HG02610 (cell line): ENCODE results near the gene SIGLEC12.
"Not testable (repeated sequence)": the region's sequence is repeated elsewhere in the genome, so short reads cannot be mapped to it uniquely, and the experiment has no call there.

Source experiments
- ATAC-seq: cut with Tn5 transposase; IDR thresholded peaks from one replicate; pipeline ENCODE4 v1.9.1; 2021; ENCODE audit warnings: mild to moderate bottlenecking, moderate library complexity; ENCODE audit not compliant: unreplicated experiment

SIGLEC12 gene

GRCh38 chr19:51485960-51486660 is 15.5 kb downstream of the SIGLEC12 start:
- ATAC-seq: no peak

GRCh38 chr19:51480590-51480989 is 21.0 kb downstream of the SIGLEC12 start:
- ATAC-seq: no peak

- no peak for ATAC-seq
Observed at GRCh38 chr19:51479531-51480331, 21.9 kb downstream of the SIGLEC12 start.

GRCh38 chr19:51478381-51479234 is 23.0 kb downstream of the SIGLEC12 start, which contains the start of gene CEACAM18:
CEACAM18 (plus strand) TSS chr19:51478539.
- no peak for ATAC-seq

GRCh38 chr19:51477344-51477743 is 24.3 kb downstream of the SIGLEC12 start:
- ATAC-seq: no peak

GRCh38 chr19:51476164-51476563 is 25.4 kb downstream of the SIGLEC12 start:
- no peak for ATAC-seq

GRCh38 chr19:51473009-51473707 is 28.4 kb downstream of the SIGLEC12 start:
- no peak for ATAC-seq

- ATAC-seq: no peak
Observed at GRCh38 chr19:51472607-51473006, 29.0 kb downstream of the SIGLEC12 start.

- no peak for ATAC-seq
Observed at GRCh38 chr19:51471527-51471926, 30.1 kb downstream of the SIGLEC12 start.

- no peak for ATAC-seq
Observed at GRCh38 chr19:51470966-51471365, 30.6 kb downstream of the SIGLEC12 start.

- no peak for ATAC-seq
Observed at GRCh38 chr19:51469629-51470028, 32.0 kb downstream of the SIGLEC12 start.

- ATAC-seq: no peak
Observed at GRCh38 chr19:51469162-51469561, 32.4 kb downstream of the SIGLEC12 start.

- ATAC-seq: no peak
Observed at GRCh38 chr19:51468545-51468920, 33.1 kb downstream of the SIGLEC12 start.

GRCh38 chr19:51467864-51468544 is 33.6 kb downstream of the SIGLEC12 start:
- no peak for ATAC-seq

- no peak for ATAC-seq
Observed at GRCh38 chr19:51466723-51467122, 34.9 kb downstream of the SIGLEC12 start.

- ATAC-seq: not testable (repeated sequence)
Observed at GRCh38 chr19:51463976-51464581, 37.5 kb downstream of the SIGLEC12 start.

GRCh38 chr19:51462681-51463080 is 38.9 kb downstream of the SIGLEC12 start:
- ATAC-seq: no peak

- no peak for ATAC-seq
Observed at GRCh38 chr19:51462276-51462675, 39.3 kb downstream of the SIGLEC12 start.

GRCh38 chr19:51461723-51462161 is 39.9 kb downstream of the SIGLEC12 start:
- ATAC-seq: no peak
